Breast epithelium (tissue), 3 donors: Measurements from ENCODE around the gene EGR4.

Experiments used
- CTCF ChIP-seq, 3 donors: fragments of 450-650 bp; IDR thresholded peaks; one replicate each; pipeline ENCODE4 v1.5.1; 2016 to 2017; ENCODE audit warnings: antibody characterized with exemption in 3 of 3, mild to moderate bottlenecking in 3 of 3, moderate library complexity in 3 of 3
- POLR2A ChIP-seq: fragments of 450-650 bp; IDR thresholded peaks from one replicate; pipeline ENCODE4 v1.6.1; 2016; ENCODE audit warnings: antibody characterized with exemption, mild to moderate bottlenecking, moderate library complexity

GRCh38 chr2:73268366-73268829 is 24.9 kb downstream of the EGR4 start:
- no peak for TF ChIP-seq POLR2A
- no peak for TF ChIP-seq CTCF (IDR thresholded peaks at IDR 0.05)
